Smooth muscle cell (in vitro differentiated cells): Measurements from ENCODE around the gene CTXND1. TPM values are rescaled to one million over a fixed set of nuclear protein-coding genes. Genes with fewer than 3 reads are reported as not detected.

Experiments used
- DNase-seq: peaks from one replicate; lab custom pipeline; 2025; ENCODE audit not compliant: unreplicated experiment; lab: John Stamatoyannopoulos, UW
- H2AFZ ChIP-seq: fragments of 200-600 bp; sonication (generic); 2 replicates; pipeline ENCODE4 v1.6.0; 2016; ENCODE audit warnings: antibody characterized with exemption, low read depth, mild to moderate bottlenecking
- H3F3A ChIP-seq: fragments of 200-600 bp; sonication (generic); 2 replicates; pipeline ENCODE4 v1.6.0; 2017; ENCODE audit warnings: antibody characterized with exemption, low read depth
- H3K27ac ChIP-seq: fragments of 200-600 bp; sonication (generic); 2 replicates; pipeline ENCODE4 v1.5.1; 2016; ENCODE audit warnings: low read depth, mild to moderate bottlenecking
- H3K27me3 ChIP-seq: fragments of 200-600 bp; sonication (generic); 2 replicates; pipeline ENCODE4 v1.6.1; 2016; ENCODE audit warnings: low read depth, mild to moderate bottlenecking
- H3K36me3 ChIP-seq: fragments of 200-600 bp; sonication (generic); 2 replicates; pipeline ENCODE4 v1.5.1; 2016; ENCODE audit warnings: low read depth
- H3K4me1 ChIP-seq: fragments of 200-600 bp; sonication (generic); 2 replicates; pipeline ENCODE4 v1.5.1; 2016; ENCODE audit warnings: low read depth
- H3K4me2 ChIP-seq: fragments of 200-600 bp; sonication (generic); 2 replicates; pipeline ENCODE4 v1.6.0; 2016; ENCODE audit warnings: mild to moderate bottlenecking
- H3K4me3 ChIP-seq: fragments of 200-600 bp; sonication (generic); 2 replicates; pipeline ENCODE4 v1.5.1; 2016; ENCODE audit warnings: mild to moderate bottlenecking
- H3K79me2 ChIP-seq: fragments of 200-600 bp; sonication (generic); 2 replicates; pipeline ENCODE4 v1.6.0; 2016; ENCODE audit warnings: low read depth, mild to moderate bottlenecking
- H3K9ac ChIP-seq: fragments of 200-600 bp; sonication (generic); 2 replicates; pipeline ENCODE4 v1.6.0; 2016; ENCODE audit warnings: low read depth
- H3K9me3 ChIP-seq: fragments of 200-600 bp; sonication (generic); replicated peaks from 2 replicates; pipeline ENCODE4 v1.5.1; 2016; ENCODE audit warnings: low read depth
- H4K20me1 ChIP-seq: fragments of 200-600 bp; sonication (generic); 2 replicates; pipeline ENCODE4 v1.6.0; 2016; ENCODE audit warnings: low read depth
- CTCF ChIP-seq: fragments of 200-600 bp; sonication (generic); IDR thresholded peaks from 2 replicates; pipeline ENCODE4 v1.5.1; 2017; ENCODE audit warnings: borderline replicate concordance, mild to moderate bottlenecking, antibody characterized with exemption; ENCODE audit not compliant: insufficient read depth, poor library complexity, severe bottlenecking
- WGBS: methylation state at CpG from one replicate; pipeline ENCODE4 v1.1.7; 2016; ENCODE audit warnings: low lambda C conversion rate; 5-methylcytosine and 5-hydroxymethylcytosine counted together
- polyA plus RNA-seq: library from polyadenylated mRNA; unstranded; fragments of >200 nt; fragmentation: Nextera tagmentation; extraction: Ambion mirVana; gene quantifications from 2 replicates; pipeline ENCODE4 v1.2.1, GENCODE V29; 2016
- total RNA-seq: library from RNA; depleted of rRNA; stranded (reverse); fragments of >200 nt; gene quantifications from 2 replicates; pipeline ENCODE4 v1.2.3, GENCODE V29; 2014

Gene CTXND1
- total and polyA plus RNA-seq, 2 experiments from 2014 or later, result 0.06 TPM; not detected in 1

- H3K79me2 ChIP-seq, result no peaks in the 10 kb centered on the region
- H4K20me1 ChIP-seq, result no peaks in the 10 kb centered on the region
- no peak overlapping the region for H3K4me2 ChIP-seq
- H3K9me3 ChIP-seq, result no peaks in the 10 kb centered on the region
- no peak overlapping the region for H3K27ac ChIP-seq
- H3K4me3 ChIP-seq, result no peak overlapping the region
- peaks cover 8% of the 10 kb centered on the region for H3F3A ChIP-seq
- H3K27me3 ChIP-seq, result no peaks in the 10 kb centered on the region
- 92% methylated on average over 6 of the region's 6 CpGs for WGBS
- peaks cover 5% of the 10 kb centered on the region for H3K36me3 ChIP-seq
- DNase-seq, result no peak
- H2AFZ ChIP-seq, result no peak overlapping the region
- H3K4me1 ChIP-seq, result peaks cover 10% of the 10 kb centered on the region
- no peak for TF ChIP-seq CTCF
- H3K9ac ChIP-seq, result no peak overlapping the region
These were observed 68.1 kb downstream of the CTXND1 start for GRCh38 chr15:80183886-80184285.

- H3K4me3 ChIP-seq, result no peak overlapping the region
- no peaks in the 10 kb centered on the region for H3K9me3 ChIP-seq
- H3K4me2 ChIP-seq, result no peak overlapping the region
- no peak for DNase-seq
- H4K20me1 ChIP-seq, result no peaks in the 10 kb centered on the region
- H3K79me2 ChIP-seq, result no peaks in the 10 kb centered on the region
- 96% methylated on average over 10 of the region's 10 CpGs for WGBS
- H3K27ac ChIP-seq, result no peak overlapping the region
- no peak for TF ChIP-seq CTCF
- H3K9ac ChIP-seq, result no peak overlapping the region
- no peaks in the 10 kb centered on the region for H3K27me3 ChIP-seq
- peaks cover 6% of the 10 kb centered on the region for H3K4me1 ChIP-seq
- no peak overlapping the region for H2AFZ ChIP-seq
- peaks cover 5% of the 10 kb centered on the region for H3F3A ChIP-seq
- peaks cover 5% of the 10 kb centered on the region for H3K36me3 ChIP-seq
These were observed 68.7 kb downstream of the CTXND1 start for GRCh38 chr15:80183306-80183705.

- no peaks in the 10 kb centered on the region for H4K20me1 ChIP-seq
- H3K9ac ChIP-seq, result no peak overlapping the region
- H3F3A ChIP-seq, result peaks cover 5% of the 10 kb centered on the region
- H3K4me2 ChIP-seq, result no peak overlapping the region
- no peak for TF ChIP-seq CTCF
- no peak overlapping the region for H2AFZ ChIP-seq
- H3K36me3 ChIP-seq, result peaks cover 5% of the 10 kb centered on the region
- no peak overlapping the region for H3K27ac ChIP-seq
- H3K79me2 ChIP-seq, result no peaks in the 10 kb centered on the region
- WGBS, result 66% methylated on average over 5 of the region's 5 CpGs
- no peaks in the 10 kb centered on the region for H3K9me3 ChIP-seq
- no peaks in the 10 kb centered on the region for H3K27me3 ChIP-seq
- no peak for DNase-seq
- peaks cover under 1% of the 10 kb centered on the region for H3K4me1 ChIP-seq
- no peak overlapping the region for H3K4me3 ChIP-seq
These were observed 69.3 kb downstream of the CTXND1 start for GRCh38 chr15:80182611-80183261.

- Histone ChIP-seq H3K79me2 (no peaks in the 10 kb centered on the region), H3K9me3 (no peaks in the 10 kb centered on the region), H3K4me3 (no peak overlapping the region), H3F3A (no peaks in the 10 kb centered on the region), H3K9ac (no peak overlapping the region), H3K27me3 (no peaks in the 10 kb centered on the region), H3K36me3 (no peaks in the 10 kb centered on the region), H4K20me1 (no peaks in the 10 kb centered on the region), H2AFZ (no peak overlapping the region), H3K4me2 (no peak overlapping the region), H3K27ac (no peak overlapping the region), H3K4me1 (no peaks in the 10 kb centered on the region)
- DNase-seq, result no peak
- 94% methylated on average over 10 of the region's 10 CpGs for WGBS
- no peak for TF ChIP-seq CTCF
These were observed 71.0 kb downstream of the CTXND1 start for GRCh38 chr15:80180986-80181385.
